Measurements from ENCODE around the gene LRRN4. TPM values are rescaled to one million over a fixed set of nuclear protein-coding genes. Genes with fewer than 3 reads are reported as not detected.

Gene LRRN4
- total RNA-seq, 4 donors from 2014 or later: 2.0 TPM; not detected in 3

DNA sequence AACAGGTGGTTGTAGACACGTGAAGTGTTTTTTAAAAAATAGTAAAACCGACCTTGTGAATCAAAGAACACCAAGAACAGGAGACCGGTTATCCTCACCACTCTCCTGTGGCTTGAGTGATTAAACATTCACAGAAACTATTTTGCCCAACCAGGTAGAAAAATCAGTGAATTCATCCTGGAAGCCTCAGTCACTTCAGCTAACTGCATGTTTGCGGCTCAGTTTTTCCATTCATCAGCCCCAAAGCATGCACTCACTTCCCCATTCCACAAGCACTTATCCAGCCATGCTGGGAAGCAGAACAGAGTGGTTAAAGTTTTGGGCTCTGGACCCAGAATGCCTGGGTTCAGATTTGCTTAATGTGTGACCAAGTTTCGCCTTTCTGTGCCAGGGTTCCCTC is 2.4 kb downstream of the LRRN4 start:
- TF ChIP-seq CTCF (IDR thresholded peaks at IDR 0.05; ENCODE audit: low read depth): no peak

- no peak for TF ChIP-seq CTCF (IDR thresholded peaks at IDR 0.05; ENCODE audit: low read depth)
These were observed 5.5 kb downstream of the LRRN4 start for GRCh38 chr20:6048391-6048790.

- TF ChIP-seq CTCF (IDR thresholded peaks at IDR 0.05; ENCODE audit: low read depth): no peak
These were observed 7.4 kb downstream of the LRRN4 start for GRCh38 chr20:6046432-6046831.

GRCh38 chr20:6045566-6045965 is 8.3 kb downstream of the LRRN4 start:
- no peak for TF ChIP-seq CTCF (IDR thresholded peaks at IDR 0.05; ENCODE audit: low read depth)

GRCh38 chr20:6044115-6044514 is 9.7 kb downstream of the LRRN4 start:
- no peak for TF ChIP-seq CTCF (IDR thresholded peaks at IDR 0.05; ENCODE audit: low read depth)

- TF ChIP-seq CTCF (IDR thresholded peaks at IDR 0.05; ENCODE audit: low read depth): no peak
These were observed 12.0 kb downstream of the LRRN4 start for GRCh38 chr20:6041808-6042265.

GRCh38 chr20:6040958-6041807 is 12.7 kb downstream of the LRRN4 start:
- no peak for TF ChIP-seq CTCF (IDR thresholded peaks at IDR 0.05; ENCODE audit: low read depth)
